A673 (cell line): Measurements from ENCODE around the gene KRT80.

Experiments
- EZH2 ChIP-seq: fragments of 200-600 bp; sonication (generic); IDR thresholded peaks from 2 replicates; pipeline ENCODE4 v1.6.1; 2017; ENCODE audit warnings: borderline replicate concordance, low read depth, mild to moderate bottlenecking, mixed read lengths, antibody characterized with exemption, low read length; ENCODE audit not compliant: poor library complexity, severe bottlenecking
- TF ChIP-seq, protein P1 (sequence below): fragments of 300-800, 200-600 bp; sonication (generic); conservative IDR thresholded peaks from 2 replicates; pipeline ENCODE4 v1.5.1; 2017; ENCODE audit warnings: low read depth, mild to moderate bottlenecking, antibody characterized with exemption, low read length, moderate library complexity, mixed read lengths

DNA sequence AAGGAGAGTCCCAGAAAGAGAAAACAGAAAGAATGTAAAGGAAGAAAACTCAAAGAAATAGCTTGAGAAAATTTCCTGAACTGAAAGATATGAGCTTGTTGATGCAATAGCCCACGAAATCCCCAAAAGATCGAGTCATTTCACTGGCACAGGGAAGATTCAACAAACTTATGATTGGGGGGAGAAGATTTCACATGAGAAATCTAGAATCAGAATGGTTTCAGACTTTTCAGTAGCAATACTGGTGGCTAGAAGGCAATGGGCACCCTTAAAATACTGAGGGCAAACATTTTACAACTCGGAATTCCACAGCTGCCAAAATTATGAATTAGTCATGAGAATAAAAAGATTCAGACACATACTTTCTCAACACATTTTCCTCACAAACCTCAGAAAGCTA is 32.3 kb upstream of the KRT80 start:
- no peak for TF ChIP-seq EZH2
- TF ChIP-seq, protein P1, sequence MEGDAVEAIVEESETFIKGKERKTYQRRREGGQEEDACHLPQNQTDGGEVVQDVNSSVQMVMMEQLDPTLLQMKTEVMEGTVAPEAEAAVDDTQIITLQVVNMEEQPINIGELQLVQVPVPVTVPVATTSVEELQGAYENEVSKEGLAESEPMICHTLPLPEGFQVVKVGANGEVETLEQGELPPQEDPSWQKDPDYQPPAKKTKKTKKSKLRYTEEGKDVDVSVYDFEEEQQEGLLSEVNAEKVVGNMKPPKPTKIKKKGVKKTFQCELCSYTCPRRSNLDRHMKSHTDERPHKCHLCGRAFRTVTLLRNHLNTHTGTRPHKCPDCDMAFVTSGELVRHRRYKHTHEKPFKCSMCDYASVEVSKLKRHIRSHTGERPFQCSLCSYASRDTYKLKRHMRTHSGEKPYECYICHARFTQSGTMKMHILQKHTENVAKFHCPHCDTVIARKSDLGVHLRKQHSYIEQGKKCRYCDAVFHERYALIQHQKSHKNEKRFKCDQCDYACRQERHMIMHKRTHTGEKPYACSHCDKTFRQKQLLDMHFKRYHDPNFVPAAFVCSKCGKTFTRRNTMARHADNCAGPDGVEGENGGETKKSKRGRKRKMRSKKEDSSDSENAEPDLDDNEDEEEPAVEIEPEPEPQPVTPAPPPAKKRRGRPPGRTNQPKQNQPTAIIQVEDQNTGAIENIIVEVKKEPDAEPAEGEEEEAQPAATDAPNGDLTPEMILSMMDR, result no peak
